ENCODE measurements around the gene MYO18A. TPM values are rescaled to one million over a fixed set of nuclear protein-coding genes. Genes with fewer than 3 reads are reported as not detected.

The MYO18A gene
- total and polyA plus RNA-seq, 11 donors, result 83.5 to 340 (median 300) TPM

DNA sequence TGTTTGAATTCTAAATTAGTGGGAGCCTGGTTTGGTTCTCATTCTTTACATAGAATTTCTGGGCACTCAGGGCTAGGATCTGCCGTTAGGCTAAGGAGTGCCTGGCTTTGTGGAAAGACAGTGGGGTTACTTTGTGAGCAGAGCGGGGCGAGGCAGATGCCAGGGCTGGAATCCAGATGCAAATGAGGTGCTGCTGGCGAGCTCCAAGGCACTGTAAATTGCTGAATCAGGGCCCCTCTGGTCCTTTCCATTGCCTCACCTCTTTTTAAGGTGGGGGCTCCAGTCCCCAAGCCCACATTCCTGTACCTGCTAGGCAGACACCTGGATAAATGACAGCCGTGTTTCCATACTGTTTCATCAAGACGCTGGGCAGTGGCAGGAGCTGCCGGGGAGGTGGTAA, 103.5 kb downstream of the MYO18A start:
- peaks cover 0 to 65% (median 50%) of the 10 kb centered on the region in 9 donors for H3K36me3 ChIP-seq
- no peak overlapping the region for H3K27ac ChIP-seq
- H3K9me3 ChIP-seq, result no peaks in the 10 kb centered on the region
- no peaks in the 10 kb centered on the region for H3K27me3 ChIP-seq
- intact Hi-C loops (cut with DNase I), result loop anchor here in 1 of 10 donors (5.0 kb wide), 1 partner anchor 36 kb away; no protein-coding TSS in a partner anchor
- DNase-seq (no peak), ATAC-seq (peak in 1 of 4 donors; percentile 27)
- 72 to 82% (median 77%) methylated on average over 7 of the region's 7 CpGs for WGBS, 4 donors
- peaks cover 0 to 38% (median 12%) of the 10 kb centered on the region in 12 donors for H3K4me1 ChIP-seq
- TF ChIP-seq, protein P1, sequence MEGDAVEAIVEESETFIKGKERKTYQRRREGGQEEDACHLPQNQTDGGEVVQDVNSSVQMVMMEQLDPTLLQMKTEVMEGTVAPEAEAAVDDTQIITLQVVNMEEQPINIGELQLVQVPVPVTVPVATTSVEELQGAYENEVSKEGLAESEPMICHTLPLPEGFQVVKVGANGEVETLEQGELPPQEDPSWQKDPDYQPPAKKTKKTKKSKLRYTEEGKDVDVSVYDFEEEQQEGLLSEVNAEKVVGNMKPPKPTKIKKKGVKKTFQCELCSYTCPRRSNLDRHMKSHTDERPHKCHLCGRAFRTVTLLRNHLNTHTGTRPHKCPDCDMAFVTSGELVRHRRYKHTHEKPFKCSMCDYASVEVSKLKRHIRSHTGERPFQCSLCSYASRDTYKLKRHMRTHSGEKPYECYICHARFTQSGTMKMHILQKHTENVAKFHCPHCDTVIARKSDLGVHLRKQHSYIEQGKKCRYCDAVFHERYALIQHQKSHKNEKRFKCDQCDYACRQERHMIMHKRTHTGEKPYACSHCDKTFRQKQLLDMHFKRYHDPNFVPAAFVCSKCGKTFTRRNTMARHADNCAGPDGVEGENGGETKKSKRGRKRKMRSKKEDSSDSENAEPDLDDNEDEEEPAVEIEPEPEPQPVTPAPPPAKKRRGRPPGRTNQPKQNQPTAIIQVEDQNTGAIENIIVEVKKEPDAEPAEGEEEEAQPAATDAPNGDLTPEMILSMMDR (IDR thresholded peaks at IDR 0.05), result no peak
- no peak for TF ChIP-seq POLR2A (IDR thresholded peaks at IDR 0.05)
- no peak overlapping the region for H3K4me3 ChIP-seq

GRCh38 chr17:29076087-29076486, 104.1 kb downstream of the MYO18A start:
- intact Hi-C loops (cut with DNase I), result loop anchor here in 1 of 10 donors (5.0 kb wide), 1 partner anchor 36 kb away; no protein-coding TSS in a partner anchor
- Histone ChIP-seq H3K4me3 (no peak overlapping the region), H3K27ac (no peak overlapping the region), H3K9me3 (no peaks in the 10 kb centered on the region), H3K4me1 (peaks cover 0 to 41% (median 13%) of the 10 kb centered on the region in 12 donors), H3K36me3 (peaks cover 0 to 59% (median 45%) of the 10 kb centered on the region in 9 donors), H3K27me3 (no peaks in the 10 kb centered on the region)
- 69 to 76% (median 73%) methylated on average over 6 of the region's 6 CpGs for WGBS, 4 donors
- TF ChIP-seq, protein P1 (IDR thresholded peaks at IDR 0.05), result no peak
- no peak for TF ChIP-seq POLR2A (IDR thresholded peaks at IDR 0.05)
- ATAC-seq (no peak), DNase-seq (no peak)

DNA sequence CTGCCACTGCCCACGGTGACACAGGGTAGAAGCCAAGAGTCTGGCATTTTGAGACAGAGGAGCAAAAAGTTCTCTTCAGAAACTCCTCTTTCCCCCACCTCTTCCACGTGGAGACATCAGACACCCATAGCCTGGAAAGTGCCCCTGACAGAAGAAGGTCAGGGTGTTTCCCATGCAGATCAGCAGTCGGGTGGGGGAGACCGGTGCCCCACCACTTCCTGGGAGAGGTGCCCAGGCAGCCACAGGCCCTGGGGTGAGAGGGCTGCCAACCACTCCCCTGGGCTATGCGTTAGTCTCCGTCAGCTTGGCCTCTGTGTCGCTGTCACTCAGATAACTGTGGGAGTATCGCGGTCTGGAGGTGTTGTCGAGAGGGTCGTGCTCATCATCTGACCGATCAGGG, 105.7 kb downstream of the MYO18A start:
- H3K9me3 ChIP-seq, result no peaks in the 10 kb centered on the region
- peak overlapping the region in 2 of 12 donors; percentile 26 to 37 for H3K27ac ChIP-seq
- ATAC-seq (peak; percentile 26 to 76 (median 54)), DNase-seq (peak in 4 of 5 donors; percentile 46 to 61 (median 48))
- H3K36me3 ChIP-seq, result peaks cover 0 to 43% (median 29%) of the 10 kb centered on the region in 9 donors
- TF ChIP-seq, protein P1 (IDR thresholded peaks at IDR 0.05), result no peak
- no peak for TF ChIP-seq POLR2A (IDR thresholded peaks at IDR 0.05)
- no peak overlapping the region for H3K4me3 ChIP-seq
- peaks cover 0 to 56% (median 21%) of the 10 kb centered on the region in 12 donors for H3K4me1 ChIP-seq
- intact Hi-C loops (cut with DNase I), result no loop called here
- 43 to 63% (median 57%) methylated on average over 8 to 12 of the region's 12 CpGs for WGBS, 4 donors
- no peaks in the 10 kb centered on the region for H3K27me3 ChIP-seq

DNA sequence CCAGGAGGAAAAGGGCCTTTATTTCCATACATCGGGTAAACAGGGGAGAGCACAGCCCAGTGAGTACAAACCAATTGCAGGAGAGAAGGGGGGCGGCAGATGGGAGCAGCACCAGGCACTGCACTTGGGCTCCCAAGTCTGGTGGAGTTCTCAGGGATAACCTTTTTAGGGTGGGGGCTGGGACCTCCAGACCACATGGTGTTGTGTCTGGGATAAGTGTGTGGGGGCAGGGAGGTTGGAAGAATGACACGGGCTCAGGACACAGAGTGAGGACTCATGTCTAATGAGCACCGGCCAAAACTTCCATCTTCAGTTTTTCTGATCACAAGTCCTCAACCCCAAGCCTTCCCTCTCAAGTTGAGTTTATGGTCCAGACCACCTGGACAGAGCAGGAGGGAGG, 106.7 kb downstream of the MYO18A start:
- intact Hi-C loops (cut with DNase I), result no loop called here
- DNase-seq (no peak), ATAC-seq (no peak)
- Histone ChIP-seq H3K9me3 (no peaks in the 10 kb centered on the region), H3K27me3 (no peaks in the 10 kb centered on the region), H3K4me3 (no peak overlapping the region), H3K36me3 (peaks cover 0 to 33% (median 19%) of the 10 kb centered on the region in 9 donors), H3K27ac (no peak overlapping the region), H3K4me1 (peaks cover 0 to 50% (median 15%) of the 10 kb centered on the region in 12 donors)
- WGBS, 4 donors, result 60 to 72% (median 65%) methylated on average over 4 of the region's 4 CpGs
- TF ChIP-seq, protein P1 (IDR thresholded peaks at IDR 0.05), result no peak
- TF ChIP-seq POLR2A (IDR thresholded peaks at IDR 0.05), result no peak
